ENCODE data around the gene EXOG. TPM values are rescaled to one million over a fixed set of nuclear protein-coding genes. Genes with fewer than 3 reads are reported as not detected.

The EXOG gene
- total RNA-seq, 1 donor from 2014 or later = 5.2 TPM

DNA sequence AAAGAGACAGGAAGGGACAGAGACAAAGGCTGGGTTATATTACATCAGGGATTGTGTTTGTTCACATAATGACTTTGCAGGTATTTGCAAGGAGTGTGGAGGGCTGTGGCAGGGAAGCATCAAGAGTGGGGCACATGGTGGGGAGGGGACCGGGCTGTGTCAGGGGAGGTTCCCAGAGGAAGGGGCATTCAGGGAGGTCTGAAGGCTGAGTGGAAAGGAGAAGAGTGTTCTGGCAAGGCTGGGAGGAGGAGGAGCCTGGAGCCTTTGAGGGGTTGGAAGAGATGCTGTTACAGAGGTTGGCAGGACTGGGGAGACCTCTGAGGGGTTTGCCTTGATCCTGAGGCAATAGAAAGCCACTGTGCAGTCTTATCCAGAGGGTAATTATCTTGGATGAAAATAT lies 49.4 kb downstream of the EXOG start:
- DNase-seq (ENCODE audit: low read depth in 2 of 2) = no peak

DNA sequence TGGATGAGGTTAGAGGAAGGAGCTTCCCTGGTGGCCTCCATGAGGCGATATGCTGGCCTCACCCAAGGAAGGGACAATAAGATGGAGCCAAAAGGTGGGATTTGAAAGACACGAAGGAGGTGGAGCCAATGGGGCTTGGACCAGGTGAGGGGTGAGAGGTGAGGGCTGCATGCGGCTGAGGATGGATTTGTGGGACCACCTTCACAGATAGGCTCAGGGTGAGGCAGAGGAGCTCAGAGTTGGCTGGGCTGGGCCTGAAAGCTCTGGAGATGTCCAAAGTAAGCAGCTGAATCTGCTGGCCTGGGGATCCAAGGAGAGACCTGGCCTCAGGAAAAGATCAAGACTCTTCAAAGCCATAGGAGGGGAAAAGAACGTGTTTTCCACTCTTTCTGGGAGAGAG lies 49.8 kb downstream of the EXOG start:
- DNase-seq (ENCODE audit: low read depth in 2 of 2) = no peak

DNA sequence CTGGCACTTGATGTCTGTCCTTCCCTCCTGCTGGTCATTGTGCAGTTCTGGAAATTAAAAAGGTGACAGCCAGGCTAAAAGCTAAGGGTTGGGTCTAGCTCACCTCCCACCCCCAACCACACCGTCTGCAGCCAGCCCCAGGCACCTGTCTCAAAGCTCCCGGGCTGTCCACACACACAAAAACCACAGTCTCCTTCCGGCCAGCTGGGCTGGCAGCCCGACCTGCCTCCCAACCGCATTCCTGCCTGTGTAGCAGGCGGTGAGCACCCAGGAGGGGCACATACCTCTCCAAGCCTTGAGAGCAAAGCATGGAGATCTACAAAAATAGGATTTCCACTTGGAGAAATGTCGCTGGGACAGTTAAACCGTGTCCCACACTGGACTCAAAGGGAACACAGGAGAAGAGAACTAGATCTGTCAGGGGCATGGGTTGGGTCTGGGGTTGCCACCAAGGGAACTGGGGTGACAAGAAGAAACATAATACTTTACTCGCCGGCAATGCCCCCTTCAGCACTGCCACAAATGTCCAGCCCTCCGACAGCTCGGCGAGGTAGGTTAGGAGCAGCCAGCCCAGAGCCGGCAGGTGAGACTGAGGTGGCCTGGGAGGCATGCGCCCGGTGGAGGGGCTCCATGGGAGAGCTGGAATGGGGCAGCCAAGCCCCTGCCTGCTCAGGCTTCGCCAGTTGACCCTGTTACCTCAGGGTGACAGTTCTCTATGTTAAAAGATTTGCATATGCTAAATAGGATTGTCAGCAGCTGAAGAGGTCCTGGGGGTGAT lies 52.2 kb downstream of the EXOG start:
- DNase-seq (ENCODE audit: low read depth in 2 of 2) = no peak

DNA sequence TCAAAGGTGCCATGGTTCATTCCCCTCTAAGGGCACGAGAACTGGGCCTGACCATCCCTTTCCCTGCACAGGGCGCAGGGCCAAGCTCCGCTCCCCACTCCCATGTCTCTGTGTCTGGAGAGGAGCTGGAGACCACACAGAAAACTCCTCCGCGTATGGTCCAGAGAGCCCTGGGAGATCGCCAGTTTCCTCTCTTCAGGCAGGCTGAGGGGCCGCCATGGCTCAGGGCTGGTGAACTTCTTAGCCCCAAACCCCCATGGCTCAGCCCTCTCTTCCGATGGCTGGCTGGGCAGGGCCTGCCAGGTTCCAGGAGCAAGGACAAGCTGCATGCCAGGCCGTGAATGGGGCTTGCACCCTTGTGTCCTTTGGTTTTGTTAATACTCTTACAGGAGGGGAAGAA lies 52.9 kb downstream of the EXOG start:
- DNase-seq (ENCODE audit: low read depth in 2 of 2) = no peak

DNA sequence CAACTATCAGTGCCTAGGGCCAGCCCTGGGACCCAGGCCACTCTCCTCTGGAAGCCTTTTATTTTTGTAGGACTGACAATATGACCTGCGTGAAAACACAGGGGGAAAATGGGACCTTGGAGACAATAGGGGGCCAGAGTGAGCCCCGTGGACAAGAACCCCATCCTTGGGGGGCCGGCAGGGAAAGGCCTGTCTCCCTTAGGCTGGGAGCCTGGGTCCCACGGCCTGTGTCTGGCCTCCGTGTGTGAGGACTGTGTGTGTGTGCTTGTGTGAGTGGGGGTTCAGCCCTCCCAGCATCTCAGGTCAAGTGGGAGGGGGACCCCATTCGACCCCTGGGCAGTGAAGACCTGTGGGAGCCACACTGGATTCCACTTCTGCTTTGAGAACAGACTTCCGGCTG lies 53.3 kb downstream of the EXOG start:
- no peak for DNase-seq (ENCODE audit: low read depth in 2 of 2)

DNA sequence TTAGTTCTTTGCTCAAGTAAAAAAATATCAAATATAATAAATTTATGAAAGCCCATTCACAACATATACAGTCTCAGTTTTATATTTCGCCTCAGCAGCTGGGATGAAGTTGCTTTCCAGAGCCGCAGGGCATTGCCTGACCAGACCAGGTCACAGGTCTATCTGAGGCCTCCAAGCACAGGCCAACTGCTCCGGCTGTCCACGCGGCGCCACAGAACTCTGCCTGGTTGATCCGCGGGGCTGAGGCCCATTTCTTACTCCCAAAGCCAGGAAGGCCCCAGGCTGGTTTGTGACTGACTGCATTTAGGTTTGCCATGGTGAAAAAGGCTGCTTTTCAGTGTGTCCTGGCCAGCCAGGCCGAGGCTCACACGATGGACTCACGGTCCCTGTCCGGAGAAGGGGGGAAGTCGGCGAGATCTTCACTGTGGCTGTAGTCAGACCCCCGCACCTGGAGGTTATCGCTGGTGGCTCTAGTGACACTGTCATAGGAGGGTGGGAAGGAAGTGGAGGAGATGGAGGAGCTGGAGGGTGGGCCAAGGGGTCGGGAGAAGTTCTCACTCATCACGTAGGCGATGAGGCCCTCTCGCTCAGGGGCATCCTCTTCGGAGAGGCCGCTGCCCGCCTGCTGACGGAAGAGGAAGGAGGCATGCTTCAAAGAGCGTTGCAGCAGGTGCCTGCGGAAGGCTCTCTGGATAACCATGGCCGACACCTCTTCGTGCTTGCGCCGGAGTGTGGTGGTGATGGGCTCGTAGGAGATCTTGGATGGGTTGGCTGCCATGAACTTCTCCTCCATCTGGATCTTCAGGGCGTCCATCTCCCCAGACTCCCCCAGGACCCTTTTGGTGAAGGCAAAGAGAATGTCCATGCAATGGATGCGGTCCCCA lies 54.1 kb downstream of the EXOG start:
- DNase-seq (ENCODE audit: low read depth in 2 of 2) = no peak

DNA sequence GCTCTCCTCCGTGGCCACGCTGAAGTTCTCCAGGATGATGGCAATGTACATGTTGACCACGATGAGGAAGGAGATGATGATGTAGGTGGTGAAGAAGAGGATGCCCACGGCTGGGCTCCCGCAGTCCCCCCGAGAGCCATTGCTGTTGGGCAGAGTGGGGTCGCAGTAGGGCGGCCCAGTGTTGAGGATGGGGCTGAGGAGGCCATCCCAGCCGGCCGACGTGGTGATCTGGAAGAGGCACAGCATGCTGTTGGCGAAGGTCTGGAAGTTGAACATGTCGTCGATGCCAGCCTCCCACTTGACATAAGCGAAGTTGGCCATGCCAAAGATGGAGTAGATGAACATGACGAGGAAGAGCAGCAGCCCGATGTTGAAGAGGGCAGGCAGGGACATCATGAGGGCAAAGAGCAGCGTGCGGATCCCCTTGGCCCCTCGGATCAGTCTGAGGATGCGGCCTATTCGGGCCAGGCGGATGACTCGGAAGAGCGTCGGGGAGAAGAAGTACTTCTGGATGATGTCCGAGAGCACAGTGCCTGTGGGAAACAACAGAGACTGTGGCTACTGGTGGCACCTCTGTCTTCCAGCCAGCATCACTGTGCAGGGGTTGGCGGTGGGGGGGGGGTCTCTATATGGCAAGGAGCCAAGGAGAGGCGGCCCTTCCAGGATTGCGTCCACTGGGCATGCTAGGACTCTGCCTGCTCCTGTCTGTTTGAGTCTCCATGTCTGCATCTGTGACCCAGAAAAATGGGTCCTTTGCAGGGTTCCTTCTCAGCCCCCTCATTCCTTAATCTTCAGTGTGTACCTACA lies 55.1 kb downstream of the EXOG start:
- DNase-seq (ENCODE audit: low read depth in 2 of 2) = no peak

DNA sequence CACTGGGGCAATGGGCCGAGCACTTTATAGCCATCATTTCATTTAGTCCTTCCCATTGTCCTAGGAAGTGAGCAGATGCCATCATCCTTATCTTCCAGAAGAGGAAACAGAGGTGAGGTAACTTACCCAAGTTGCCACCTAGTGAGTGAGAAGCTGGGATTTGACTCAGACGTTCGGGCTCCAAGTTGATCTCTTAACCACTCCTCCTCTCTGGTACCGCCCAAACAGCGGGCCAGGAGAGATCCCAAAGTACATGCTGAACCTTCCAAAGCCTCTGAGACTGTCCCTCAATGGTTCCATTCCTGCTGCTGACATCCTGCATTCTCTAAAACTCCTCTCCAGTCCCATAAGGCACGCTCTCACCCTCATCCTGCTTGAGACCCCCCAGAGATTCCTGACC lies 56.2 kb downstream of the EXOG start:
- DNase-seq (ENCODE audit: low read depth in 2 of 2) = no peak

DNA sequence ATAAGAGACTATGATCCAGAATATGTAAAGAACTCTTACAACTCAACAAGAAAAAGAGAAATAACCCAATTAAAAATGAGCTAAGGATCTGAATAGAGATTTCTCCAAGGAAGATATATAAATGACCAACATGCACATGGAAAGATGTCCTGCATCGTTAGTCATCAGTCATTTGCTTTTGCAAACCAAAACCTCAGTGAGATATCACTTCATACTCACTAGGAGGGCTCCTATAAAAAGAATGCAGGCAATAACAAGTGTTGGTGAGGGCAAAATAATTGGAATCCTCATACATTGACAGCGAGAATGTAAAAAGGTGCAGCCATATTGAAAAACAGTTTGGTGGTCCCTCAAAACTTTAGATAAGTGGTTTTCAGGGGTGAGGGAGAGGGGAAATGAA lies 56.9 kb downstream of the EXOG start:
- DNase-seq (ENCODE audit: low read depth in 2 of 2) = no peak

DNA sequence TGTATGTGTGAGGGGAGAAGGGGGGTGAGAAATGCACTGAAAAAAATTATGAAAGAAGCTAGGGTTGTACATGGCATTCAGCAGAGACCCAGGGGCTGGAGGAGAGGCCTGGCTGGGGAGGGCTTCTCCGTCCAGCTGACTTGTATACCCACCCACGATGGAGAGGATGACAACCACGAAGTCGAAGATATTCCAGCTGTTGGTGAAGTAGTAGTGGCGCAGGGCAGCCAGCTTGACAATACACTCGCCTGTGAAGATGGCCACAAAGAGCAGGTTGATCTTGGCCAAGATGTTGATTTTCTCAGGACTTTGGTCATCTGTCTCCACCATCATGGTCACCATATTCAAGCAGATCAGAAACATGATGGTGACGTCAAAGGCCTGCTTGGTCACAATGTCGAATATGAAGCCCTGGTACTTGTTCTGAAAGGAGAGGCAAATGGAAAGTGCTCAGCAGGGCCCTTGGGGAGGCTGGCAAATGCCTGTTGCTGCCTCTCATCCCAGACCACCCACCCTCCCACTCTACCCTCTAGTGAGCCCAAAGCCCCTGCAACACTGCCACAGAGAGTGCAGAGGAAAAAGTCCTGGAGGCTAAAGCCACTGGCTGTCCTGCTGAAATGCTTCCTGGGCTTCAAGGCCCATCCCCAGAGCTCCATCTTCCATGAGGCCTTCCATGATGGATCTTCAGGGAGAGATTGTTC lies 58.1 kb downstream of the EXOG start:
- no peak for DNase-seq (ENCODE audit: low read depth in 2 of 2)

DNA sequence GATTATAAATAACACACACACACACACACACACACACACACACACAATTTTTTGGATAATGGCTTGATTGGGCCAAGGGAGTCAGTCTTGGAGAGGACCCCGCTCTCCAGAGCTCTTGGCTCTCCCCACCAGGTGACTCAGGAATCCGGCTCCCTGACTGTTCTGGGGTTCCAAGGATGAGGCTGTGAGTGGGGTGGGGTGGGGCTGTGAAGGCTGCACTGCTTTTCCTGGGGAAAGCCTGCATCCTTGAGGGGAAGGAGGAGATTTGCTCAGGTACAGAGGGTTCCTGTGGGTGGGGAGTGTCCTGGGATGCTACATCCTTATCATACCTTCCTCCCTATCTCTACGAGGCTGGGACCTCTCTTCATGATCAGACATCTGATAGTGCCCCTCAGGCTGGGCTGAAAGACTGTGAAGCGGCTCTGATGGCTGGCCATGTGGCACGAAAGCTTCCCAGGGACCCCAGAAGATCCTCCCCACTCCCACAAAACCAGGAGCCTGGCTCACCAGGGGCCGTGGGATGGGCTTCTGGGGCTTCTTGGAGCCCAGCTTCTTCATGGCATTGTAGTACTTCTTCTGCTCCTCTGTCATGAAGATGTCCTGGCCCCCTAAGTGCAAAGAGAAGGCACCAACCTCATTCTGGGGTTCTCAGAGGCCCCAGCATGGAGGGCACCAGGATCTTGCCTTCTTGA lies 59.2 kb downstream of the EXOG start:
- no peak for DNase-seq (ENCODE audit: low read depth in 2 of 2)

DNA sequence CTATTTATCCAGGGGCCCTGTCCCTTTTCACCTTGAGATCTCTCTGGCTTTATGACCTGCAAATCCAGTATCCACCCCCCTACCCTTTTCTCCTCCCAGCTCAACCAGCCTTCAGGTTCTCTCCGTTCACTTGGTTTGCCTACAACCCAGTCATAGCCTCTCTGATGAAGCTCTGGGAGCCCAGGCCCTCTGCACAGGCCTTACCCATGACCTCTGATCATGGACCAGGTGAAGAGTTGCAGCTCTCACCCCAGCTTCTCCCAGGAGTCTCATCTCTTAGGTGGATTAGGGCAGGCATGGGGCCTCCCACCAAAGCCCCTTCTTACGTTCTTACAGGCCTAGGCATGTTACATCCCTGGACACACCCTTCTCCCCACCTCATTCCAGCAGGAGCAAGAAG lies 59.8 kb downstream of the EXOG start:
- DNase-seq (ENCODE audit: low read depth in 2 of 2) = no peak

DNA sequence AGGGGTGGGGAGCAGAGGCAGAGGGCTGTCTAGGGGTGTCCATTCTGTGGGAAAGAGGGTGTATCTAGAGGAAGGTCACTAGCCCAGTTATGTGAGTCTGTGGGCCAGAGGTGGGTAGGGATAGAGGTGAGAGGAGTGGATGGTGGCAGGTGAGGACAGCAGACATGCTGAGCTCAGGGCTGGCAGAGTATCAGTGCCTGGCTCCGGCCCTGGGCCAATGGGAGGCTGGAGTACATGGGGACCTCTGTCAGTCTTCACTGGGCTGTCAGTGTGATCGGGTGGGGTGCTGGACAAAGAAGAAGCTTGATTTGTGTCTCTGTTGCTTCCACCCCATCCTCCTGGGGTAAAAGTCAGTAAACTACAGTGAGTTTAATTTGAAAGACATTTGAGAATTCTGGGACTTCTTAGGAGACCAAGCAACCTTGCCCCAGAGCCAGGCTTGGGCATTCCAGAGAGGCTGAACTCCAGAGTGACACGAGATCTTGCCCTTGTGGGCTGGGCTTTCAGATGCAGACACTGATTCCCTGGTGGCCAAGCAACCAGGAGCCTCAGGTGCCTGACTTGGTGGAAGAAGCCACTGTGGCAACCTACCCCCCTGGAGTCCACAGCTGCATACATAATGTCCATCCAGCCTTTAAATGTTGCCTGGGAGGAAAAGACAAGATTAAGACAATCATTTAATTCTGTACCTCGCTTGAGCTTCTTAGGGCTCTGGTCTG lies 60.7 kb downstream of the EXOG start:
- DNase-seq (ENCODE audit: low read depth in 2 of 2) = no peak

DNA sequence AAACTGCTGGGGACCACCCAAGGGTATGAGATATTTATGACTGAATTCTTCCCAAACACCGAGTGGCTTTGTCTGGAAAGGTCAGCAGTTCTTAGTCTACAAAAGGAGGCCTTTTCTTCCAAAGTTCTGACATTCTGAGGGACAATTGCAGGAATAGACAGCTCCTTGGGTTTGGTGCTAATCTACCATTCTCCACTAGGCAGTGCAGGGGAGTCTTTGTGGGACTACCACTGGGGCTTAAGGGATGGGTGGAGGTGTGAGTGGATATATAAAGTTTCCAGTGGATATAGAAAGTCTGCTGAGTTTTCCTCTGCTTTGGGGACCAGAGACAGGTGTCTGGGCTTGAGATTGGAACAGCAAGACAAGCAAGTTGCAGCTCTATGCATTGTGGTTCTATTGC lies 62.7 kb downstream of the EXOG start:
- no peak for DNase-seq (ENCODE audit: low read depth in 2 of 2)

DNA sequence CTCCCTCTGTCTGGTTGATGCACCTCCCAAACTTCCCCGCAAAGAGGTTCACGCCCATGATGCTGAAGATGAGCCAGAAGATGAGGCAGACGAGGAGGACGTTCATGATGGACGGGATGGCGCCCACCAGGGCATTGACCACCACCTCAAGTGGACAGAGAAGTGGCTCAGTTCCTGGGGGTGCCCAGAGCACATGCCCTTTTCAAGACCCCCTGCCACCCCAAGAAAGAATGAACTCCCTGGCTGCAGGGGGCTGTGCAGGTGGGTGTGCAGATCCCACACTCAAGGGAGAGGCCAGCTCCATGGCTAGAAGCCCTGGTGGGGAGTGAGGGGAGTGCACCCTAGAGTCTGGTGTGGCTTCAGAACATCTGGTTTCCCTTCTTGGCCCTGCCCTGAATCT lies 64.1 kb downstream of the EXOG start:
- no peak for DNase-seq (ENCODE audit: low read depth in 2 of 2)

DNA sequence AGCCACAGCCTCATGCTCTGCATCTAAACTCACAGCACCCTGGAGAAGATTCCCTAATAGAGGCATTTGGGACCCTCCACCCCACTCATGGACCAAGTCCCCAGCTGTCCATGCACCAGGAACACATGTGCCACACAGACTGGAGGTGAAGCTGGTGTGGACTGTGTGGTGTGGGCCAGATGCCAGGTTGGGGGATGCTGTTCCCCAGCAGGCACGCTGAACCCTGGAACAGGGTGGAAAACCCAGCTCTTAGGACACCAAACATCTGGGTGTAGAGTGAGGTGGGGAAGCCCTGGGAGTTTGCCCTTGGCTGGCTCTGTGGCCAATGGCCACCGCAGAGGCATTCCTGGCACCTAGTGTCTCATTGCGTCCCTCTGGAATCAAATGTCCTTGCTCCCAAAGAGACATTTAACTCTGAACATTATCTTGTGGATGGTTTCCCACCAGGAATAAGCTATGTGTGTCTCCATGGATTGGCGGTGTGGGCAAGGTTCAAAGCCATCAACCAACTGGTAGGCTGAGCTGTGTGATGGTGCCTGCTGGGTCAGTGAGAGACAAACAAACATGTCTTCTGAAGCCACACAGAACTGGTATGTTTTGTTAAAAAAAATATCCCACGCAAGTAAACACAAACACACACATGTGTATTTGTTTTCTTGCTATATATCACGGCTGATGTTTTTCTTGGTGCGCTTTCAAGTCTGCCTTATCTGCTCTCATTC lies 65.0 kb downstream of the EXOG start:
- DNase-seq (ENCODE audit: low read depth in 2 of 2) = no peak

DNA sequence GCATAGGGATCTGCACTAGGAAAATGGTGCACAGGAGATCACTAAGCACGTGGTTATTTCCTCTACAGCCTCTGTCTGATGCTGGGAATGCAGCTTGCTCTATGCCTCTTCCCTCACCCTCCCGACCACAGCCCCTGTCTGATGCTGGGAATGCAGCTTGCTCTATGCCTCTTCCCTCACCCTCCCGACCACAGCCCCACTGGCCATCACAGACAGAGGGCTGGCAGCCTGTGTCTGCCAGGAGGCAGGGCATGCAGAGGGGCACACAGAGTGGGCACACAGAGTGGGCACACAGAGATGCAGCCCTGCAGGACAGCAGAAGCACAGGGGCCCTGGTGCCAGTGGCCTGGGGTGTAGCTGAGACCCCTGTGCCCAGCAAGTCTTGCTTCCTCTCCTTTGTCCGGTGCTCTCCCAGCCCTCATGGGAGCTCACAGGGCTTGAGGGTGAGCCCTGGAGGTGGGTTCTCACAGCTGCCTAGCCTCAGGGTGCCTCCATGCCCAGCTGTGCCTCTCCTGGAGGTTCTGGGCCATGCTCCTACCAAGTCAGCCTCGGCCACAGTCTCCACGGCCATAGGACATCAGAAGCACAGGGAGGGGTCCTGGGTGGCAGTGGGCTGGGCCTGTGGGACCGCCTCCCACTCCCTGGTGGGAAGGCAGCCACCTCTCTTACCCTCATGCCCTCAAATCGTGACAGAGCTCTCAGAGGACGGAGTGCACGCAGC lies 65.8 kb downstream of the EXOG start:
- no peak for DNase-seq (ENCODE audit: low read depth in 2 of 2)

DNA sequence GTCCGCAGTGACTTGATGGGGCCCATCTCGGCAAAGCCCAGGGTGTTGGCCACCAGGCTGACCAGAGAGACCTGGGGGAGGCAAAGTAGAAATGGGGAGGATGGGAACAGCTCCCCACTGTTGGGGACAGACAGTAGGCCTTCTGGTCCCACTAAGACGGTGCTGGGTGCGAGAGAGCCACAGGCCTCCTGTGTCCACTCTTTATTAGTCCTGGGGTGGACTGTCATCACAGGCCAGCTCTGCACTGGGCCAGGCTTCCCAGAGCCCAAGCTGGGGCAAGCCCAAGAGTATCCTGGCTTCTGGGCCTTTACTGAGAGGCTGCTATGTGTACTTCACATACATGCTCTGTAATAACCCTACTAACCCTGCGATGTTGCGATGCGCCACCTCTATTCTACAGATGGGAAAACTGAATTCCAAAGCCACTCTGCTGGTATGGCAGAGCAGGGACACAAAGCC lies 66.4 kb downstream of the EXOG start:
- DNase-seq (ENCODE audit: low read depth in 2 of 2) = no peak
